ENCODE measurements around the gene OSBPL6. TPM values are rescaled to one million over a fixed set of nuclear protein-coding genes. Genes with fewer than 3 reads are reported as not detected.
A peak's percentile ranks its signal among the peaks of the same experiment; 100 is the strongest.
"Not testable (repeated sequence)": the region's sequence is repeated elsewhere in the genome, so short reads cannot be mapped to it uniquely, and the experiment has no call there.

Gene OSBPL6
- total and polyA plus RNA-seq, 4 donors: 0.75 to 2.4 (median 1.7) TPM

- Histone ChIP-seq H3K27me3 (ENCODE audit: control insufficient read depth in 1 of 2, insufficient read depth in 2 of 2, low read length in 1 of 2) (no peaks in the 10 kb centered on the region), H3K27ac (ENCODE audit: low read depth in 1 of 2, low read length in 2 of 2) (no peak overlapping the region), H3K4me3 (ENCODE audit: low read length in 2 of 2) (no peak overlapping the region), H3K36me3 (ENCODE audit: control insufficient read depth in 1 of 2, insufficient read depth in 2 of 2, low read length in 1 of 2) (no peaks in the 10 kb centered on the region), H3K9me3 (ENCODE audit: control insufficient read depth, low read length) (no peaks in the 10 kb centered on the region), H3K4me1 (ENCODE audit: control insufficient read depth in 1 of 2, insufficient read depth in 2 of 2, low read length in 2 of 2) (no peaks in the 10 kb centered on the region)
- DNase-seq (peak in 1 of 2 donors; percentile 43), ATAC-seq (ENCODE audit: low FRiP score) (no peak)
- WGBS, 2 donors: 61 to 72% methylated on average over 4 of the region's 4 CpGs
- intact Hi-C loops (cut with DNase I): no loop called here
These were observed 30.9 kb upstream of the OSBPL6 start for GRCh38 chr2:178163395-178163794.

- DNase-seq: no peak
- H3K27ac ChIP-seq (ENCODE audit: low read depth in 1 of 2, low read length in 2 of 2): no peak overlapping the region
- no peaks in the 10 kb centered on the region for H3K36me3 ChIP-seq (ENCODE audit: control insufficient read depth in 1 of 2, insufficient read depth in 2 of 2, low read length in 1 of 2)
- no peaks in the 10 kb centered on the region for H3K27me3 ChIP-seq (ENCODE audit: control insufficient read depth in 1 of 2, insufficient read depth in 2 of 2, low read length in 1 of 2)
- H3K4me3 ChIP-seq (ENCODE audit: low read length in 2 of 2): no peak overlapping the region
- no peaks in the 10 kb centered on the region for H3K9me3 ChIP-seq (ENCODE audit: control insufficient read depth, low read length)
- no peak for ATAC-seq (ENCODE audit: low FRiP score)
- WGBS, 2 donors: 50 to 57% methylated on average over 1 of the region's 1 CpG
- intact Hi-C loops (cut with DNase I): no loop called here
- no peaks in the 10 kb centered on the region for H3K4me1 ChIP-seq (ENCODE audit: control insufficient read depth in 1 of 2, insufficient read depth in 2 of 2, low read length in 2 of 2)
These were observed 30.4 kb upstream of the OSBPL6 start for GRCh38 chr2:178163911-178164310.

GRCh38 chr2:178173657-178174056 is 20.7 kb upstream of the OSBPL6 start:
- Histone ChIP-seq H3K27ac (ENCODE audit: low read depth in 1 of 2, low read length in 2 of 2) (no peak overlapping the region), H3K4me3 (ENCODE audit: low read length in 2 of 2) (no peak overlapping the region), H3K9me3 (ENCODE audit: control insufficient read depth, low read length) (no peaks in the 10 kb centered on the region), H3K4me1 (ENCODE audit: control insufficient read depth in 1 of 2, insufficient read depth in 2 of 2, low read length in 2 of 2) (no peaks in the 10 kb centered on the region), H3K36me3 (ENCODE audit: control insufficient read depth in 1 of 2, insufficient read depth in 2 of 2, low read length in 1 of 2) (no peaks in the 10 kb centered on the region), H3K27me3 (ENCODE audit: control insufficient read depth in 1 of 2, insufficient read depth in 2 of 2, low read length in 1 of 2) (no peaks in the 10 kb centered on the region)
- ATAC-seq (ENCODE audit: low FRiP score) (no peak), DNase-seq (no peak)
- WGBS, 2 donors: 95 to 98% methylated on average over 1 of the region's 1 CpG
- intact Hi-C loops (cut with DNase I): no loop called here

- no peak overlapping the region for H3K27ac ChIP-seq (ENCODE audit: low read depth in 1 of 2, low read length in 2 of 2)
- ATAC-seq (ENCODE audit: low FRiP score) (no peak), DNase-seq (no peak)
- H3K4me1 ChIP-seq (ENCODE audit: control insufficient read depth in 1 of 2, insufficient read depth in 2 of 2, low read length in 2 of 2): no peaks in the 10 kb centered on the region
- intact Hi-C loops (cut with DNase I): no loop called here
- no peak overlapping the region for H3K4me3 ChIP-seq (ENCODE audit: low read length in 2 of 2)
- no peaks in the 10 kb centered on the region for H3K36me3 ChIP-seq (ENCODE audit: control insufficient read depth in 1 of 2, insufficient read depth in 2 of 2, low read length in 1 of 2)
- no peaks in the 10 kb centered on the region for H3K9me3 ChIP-seq (ENCODE audit: control insufficient read depth, low read length)
- 77 to 78% methylated on average over 1 of the region's 1 CpG for WGBS, 2 donors
- H3K27me3 ChIP-seq (ENCODE audit: control insufficient read depth in 1 of 2, insufficient read depth in 2 of 2, low read length in 1 of 2): no peaks in the 10 kb centered on the region
These were observed 17.1 kb upstream of the OSBPL6 start for GRCh38 chr2:178177066-178177679.

- H3K4me3 ChIP-seq (ENCODE audit: low read length in 2 of 2); H3K27me3 ChIP-seq (ENCODE audit: control insufficient read depth in 1 of 2, insufficient read depth in 2 of 2, low read length in 1 of 2); DNase-seq; intact Hi-C loops (cut with DNase I); H3K36me3 ChIP-seq (ENCODE audit: control insufficient read depth in 1 of 2, insufficient read depth in 2 of 2, low read length in 1 of 2); H3K27ac ChIP-seq (ENCODE audit: low read depth in 1 of 2, low read length in 2 of 2); ATAC-seq (ENCODE audit: low FRiP score); H3K9me3 ChIP-seq (ENCODE audit: control insufficient read depth, low read length); H3K4me1 ChIP-seq (ENCODE audit: control insufficient read depth in 1 of 2, insufficient read depth in 2 of 2, low read length in 2 of 2): not testable (repeated sequence)
- WGBS, 2 donors: 90 to 94% methylated on average over 2 of the region's 2 CpGs
These were observed 13.7 kb upstream of the OSBPL6 start for GRCh38 chr2:178180648-178181047.

- WGBS, 2 donors: 89 to 93% methylated on average over 4 of the region's 4 CpGs
- Histone ChIP-seq H3K4me1 (ENCODE audit: control insufficient read depth in 1 of 2, insufficient read depth in 2 of 2, low read length in 2 of 2) (no peaks in the 10 kb centered on the region), H3K36me3 (ENCODE audit: control insufficient read depth in 1 of 2, insufficient read depth in 2 of 2, low read length in 1 of 2) (no peaks in the 10 kb centered on the region), H3K27ac (ENCODE audit: low read depth in 1 of 2, low read length in 2 of 2) (no peak overlapping the region), H3K27me3 (ENCODE audit: control insufficient read depth in 1 of 2, insufficient read depth in 2 of 2, low read length in 1 of 2) (peaks cover 0 to 2% of the 10 kb centered on the region in 2 donors), H3K4me3 (ENCODE audit: low read length in 2 of 2) (no peak overlapping the region), H3K9me3 (ENCODE audit: control insufficient read depth, low read length) (no peaks in the 10 kb centered on the region)
- ATAC-seq (ENCODE audit: low FRiP score) (no peak), DNase-seq (no peak)
- intact Hi-C loops (cut with DNase I): no loop called here
These were observed 6.5 kb upstream of the OSBPL6 start for GRCh38 chr2:178187861-178188260.

GRCh38 chr2:178188466-178188865 is 5.8 kb upstream of the OSBPL6 start:
- H3K36me3 ChIP-seq (ENCODE audit: control insufficient read depth in 1 of 2, insufficient read depth in 2 of 2, low read length in 1 of 2): no peaks in the 10 kb centered on the region
- intact Hi-C loops (cut with DNase I): no loop called here
- H3K4me3 ChIP-seq (ENCODE audit: low read length in 2 of 2): no peak overlapping the region
- DNase-seq: no peak
- H3K9me3 ChIP-seq (ENCODE audit: control insufficient read depth, low read length): no peaks in the 10 kb centered on the region
- no peak overlapping the region for H3K27ac ChIP-seq (ENCODE audit: low read depth in 1 of 2, low read length in 2 of 2)
- H3K27me3 ChIP-seq (ENCODE audit: control insufficient read depth in 1 of 2, insufficient read depth in 2 of 2, low read length in 1 of 2): peaks cover 0 to 2% of the 10 kb centered on the region in 2 donors
- WGBS, 2 donors: 97 to 100% methylated on average over 2 of the region's 2 CpGs
- no peak for ATAC-seq (ENCODE audit: low FRiP score)
- no peaks in the 10 kb centered on the region for H3K4me1 ChIP-seq (ENCODE audit: control insufficient read depth in 1 of 2, insufficient read depth in 2 of 2, low read length in 2 of 2)

- no peak for ATAC-seq (ENCODE audit: low FRiP score)
- 59 to 60% methylated on average over 6 of the region's 6 CpGs for WGBS, 2 donors
These were observed 3.3 kb upstream of the OSBPL6 start for GRCh38 chr2:178191004-178191508.

GRCh38 chr2:178191511-178191910 is 2.8 kb upstream of the OSBPL6 start:
- no peaks in the 10 kb centered on the region for H3K36me3 ChIP-seq (ENCODE audit: control insufficient read depth in 1 of 2, insufficient read depth in 2 of 2, low read length in 1 of 2)
- no peak for DNase-seq
- intact Hi-C loops (cut with DNase I): loop anchor here (5.0 to 10.0 kb wide), 2 partner anchors 79 to 83 kb away; partner anchors contain the start of gene RBM45 (in 1 of the 2)
- H3K4me3 ChIP-seq (ENCODE audit: low read length in 2 of 2): no peak overlapping the region
- ATAC-seq (ENCODE audit: low FRiP score): no peak
- H3K4me1 ChIP-seq (ENCODE audit: control insufficient read depth in 1 of 2, insufficient read depth in 2 of 2, low read length in 2 of 2): no peaks in the 10 kb centered on the region
- no peak overlapping the region for H3K27ac ChIP-seq (ENCODE audit: low read depth in 1 of 2, low read length in 2 of 2)
- WGBS, 2 donors: 95 to 98% methylated on average over 2 of the region's 2 CpGs
- no peaks in the 10 kb centered on the region for H3K27me3 ChIP-seq (ENCODE audit: control insufficient read depth in 1 of 2, insufficient read depth in 2 of 2, low read length in 1 of 2)
- no peaks in the 10 kb centered on the region for H3K9me3 ChIP-seq (ENCODE audit: control insufficient read depth, low read length)

More at GRCh38 chr2:178191004-178191508, 3.3 kb upstream of the OSBPL6 start:
- Histone ChIP-seq H3K27ac (ENCODE audit: low read depth in 1 of 2, low read length in 2 of 2) (no peak overlapping the region), H3K36me3 (ENCODE audit: control insufficient read depth in 1 of 2, insufficient read depth in 2 of 2, low read length in 1 of 2) (no peaks in the 10 kb centered on the region), H3K27me3 (ENCODE audit: control insufficient read depth in 1 of 2, insufficient read depth in 2 of 2, low read length in 1 of 2) (no peaks in the 10 kb centered on the region), H3K4me3 (ENCODE audit: low read length in 2 of 2) (no peak overlapping the region), H3K9me3 (ENCODE audit: control insufficient read depth, low read length) (no peaks in the 10 kb centered on the region), H3K4me1 (ENCODE audit: control insufficient read depth in 1 of 2, insufficient read depth in 2 of 2, low read length in 2 of 2) (no peaks in the 10 kb centered on the region)
- DNase-seq: no peak
- intact Hi-C loops (cut with DNase I): loop anchor here (5.0 to 10.0 kb wide), 2 partner anchors 79 to 84 kb away; partner anchors contain the start of gene RBM45 (in 1 of the 2)
